Stimulated activated CD8-positive, alpha-beta memory T cell treated with anti-CD3 and anti-CD28 coated beads, Interleukin-7, amount 100 ng/mL, for 4 hours (primary cell): ENCODE measurements around the gene GMPR.

Source experiments
- DNase-seq, 2 donors: peaks; one replicate each; pipeline ENCODE4 v3.0.0-alpha.2; 2020; ENCODE audit warnings: low read depth in 2 of 2

GMPR gene

GRCh38 chr6:16327777-16328325 lies 89.5 kb downstream of the GMPR start:
- no peak for DNase-seq

GRCh38 chr6:16329233-16329632 lies 90.8 kb downstream of the GMPR start:
- DNase-seq = no peak

GRCh38 chr6:16331384-16332174 lies 93.2 kb downstream of the GMPR start:
- peak; percentile 27 to 50 for DNase-seq

GRCh38 chr6:16332175-16332542 lies 93.8 kb downstream of the GMPR start:
- DNase-seq = peak; percentile 62 to 80

GRCh38 chr6:16333580-16333979 lies 95.2 kb downstream of the GMPR start:
- DNase-seq = no peak

- DNase-seq = no peak
These were observed 96.3 kb downstream of the GMPR start for GRCh38 chr6:16334671-16335070.

- DNase-seq = no peak
These were observed 96.8 kb downstream of the GMPR start for GRCh38 chr6:16335176-16335575.

GRCh38 chr6:16336056-16336818 lies 97.8 kb downstream of the GMPR start:
- no peak for DNase-seq

GRCh38 chr6:16336911-16337294 lies 98.5 kb downstream of the GMPR start:
- DNase-seq = no peak

- DNase-seq = no peak
These were observed 99.0 kb downstream of the GMPR start for GRCh38 chr6:16337295-16337975.

GRCh38 chr6:16338577-16339264 lies 100.3 kb downstream of the GMPR start:
- DNase-seq = no peak

- DNase-seq = no peak
These were observed 100.8 kb downstream of the GMPR start for GRCh38 chr6:16339265-16339587.

- DNase-seq = no peak
These were observed 105.2 kb downstream of the GMPR start for GRCh38 chr6:16343593-16343992.

- DNase-seq = no peak
These were observed 106.4 kb downstream of the GMPR start for GRCh38 chr6:16344756-16345155.
